Measurements from ENCODE around the gene LRBA.
"Not testable (repeated sequence)": the region's sequence is repeated elsewhere in the genome, so short reads cannot be mapped to it uniquely, and the experiment has no call there.

Gene LRBA

DNA sequence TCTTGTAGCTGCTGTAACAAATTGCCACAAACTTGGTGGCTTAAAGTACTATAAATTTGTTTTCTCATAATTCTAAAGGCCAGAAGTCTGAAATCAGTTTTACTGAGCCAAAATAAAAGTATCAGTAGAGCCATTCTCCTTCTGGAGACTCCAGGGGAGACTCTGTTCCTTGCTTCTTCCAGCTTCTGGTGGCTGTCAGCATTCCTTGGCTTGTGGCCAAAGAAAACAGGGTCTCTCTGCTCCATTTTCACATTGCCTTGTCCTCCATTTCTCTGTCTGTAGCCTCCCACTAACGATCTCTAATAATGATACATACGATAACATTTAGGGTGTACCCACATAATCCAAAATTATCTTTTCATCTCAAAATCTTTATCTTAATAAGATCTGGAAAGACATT, 232.8 kb downstream of the LRBA start:
- FAIRE-seq: no peak

DNA sequence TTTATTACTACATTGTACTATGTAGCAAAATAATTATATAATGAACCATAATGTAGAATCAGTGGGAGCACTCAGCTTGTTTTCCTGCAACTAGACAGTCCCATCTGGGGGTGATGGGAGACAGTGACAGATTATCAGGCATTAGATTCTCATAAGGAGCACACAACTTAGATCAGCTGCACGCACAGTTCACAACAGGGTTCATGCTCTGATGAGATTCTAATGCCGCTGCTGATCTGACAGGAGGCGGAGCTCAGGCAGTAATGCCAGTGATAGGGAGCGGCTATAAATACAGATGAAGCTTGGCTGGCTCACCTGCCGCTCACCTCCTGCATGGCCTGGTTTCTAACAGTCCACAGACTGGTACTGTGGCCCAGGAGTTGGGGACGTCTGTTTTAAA, 233.9 kb downstream of the LRBA start:
- no peak for FAIRE-seq

DNA sequence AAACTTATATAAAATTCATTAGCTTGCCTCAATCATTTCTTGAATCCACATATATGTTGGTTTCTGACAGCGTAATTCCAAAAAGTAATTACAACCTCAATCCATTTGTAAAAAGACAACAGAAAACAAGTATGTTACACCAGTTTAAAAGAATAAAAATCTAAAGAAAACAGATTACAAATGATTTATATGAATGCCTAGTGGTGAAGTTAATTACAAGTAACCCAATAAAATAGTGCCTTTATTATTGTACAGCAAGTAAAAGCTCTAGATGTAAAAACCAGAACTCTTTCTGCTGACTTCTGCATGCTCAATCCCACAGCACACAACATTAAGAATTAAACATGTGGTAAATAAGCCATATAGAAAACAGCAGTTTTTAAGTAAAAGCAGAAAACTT, 235.4 kb downstream of the LRBA start:
- no peak for FAIRE-seq

DNA sequence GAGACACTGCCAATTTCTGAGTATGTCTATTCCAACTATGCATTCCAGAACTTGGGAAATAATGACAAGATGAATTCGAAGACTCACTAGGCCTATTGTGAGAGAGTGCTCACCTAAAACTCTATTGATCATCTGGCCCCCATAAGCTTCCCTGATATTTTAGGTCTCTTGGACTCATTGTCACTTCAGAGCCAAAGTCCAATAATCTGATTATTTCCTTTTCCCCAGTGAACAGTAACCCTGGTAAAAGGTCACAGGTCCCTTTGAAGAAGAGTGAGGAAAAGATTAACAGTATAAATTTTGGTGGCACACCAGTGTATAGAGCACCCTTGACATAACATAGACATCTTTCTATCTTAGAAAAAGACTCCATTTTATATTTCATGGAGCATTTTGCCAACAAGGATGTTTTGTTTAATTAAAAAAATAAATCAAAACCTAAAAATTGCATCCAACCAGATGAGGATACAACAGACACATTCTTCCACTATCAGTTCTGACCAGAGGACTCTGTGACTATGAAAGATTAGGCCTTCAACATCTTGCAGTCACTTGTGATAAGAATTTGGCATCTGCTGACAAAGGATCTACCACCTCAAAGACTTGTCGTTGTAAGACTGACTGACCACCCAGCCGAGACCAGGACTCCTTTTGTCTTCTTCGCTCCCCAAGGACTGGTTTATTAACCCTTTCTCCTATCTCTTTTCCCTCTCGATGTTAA, 241.2 kb downstream of the LRBA start:
- FAIRE-seq: no peak

DNA sequence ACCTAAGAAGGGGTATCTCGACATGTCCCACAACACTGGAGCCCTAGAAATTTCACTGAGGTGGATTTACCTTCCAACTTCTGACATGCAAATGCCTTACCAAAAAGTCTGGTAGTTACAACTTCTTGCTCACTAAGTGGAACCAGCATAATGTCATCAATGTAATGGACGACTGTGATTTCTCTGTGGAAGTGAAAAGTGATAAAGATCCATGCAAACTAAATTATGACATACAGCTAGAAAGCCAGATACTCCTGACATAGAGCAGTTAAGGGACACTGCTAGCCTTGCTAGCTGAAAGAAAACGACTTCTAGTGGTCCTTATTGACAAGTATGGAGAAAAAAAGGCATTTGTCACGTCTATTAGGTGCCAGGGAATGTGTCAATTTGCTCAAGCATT, 242.1 kb downstream of the LRBA start:
- FAIRE-seq: no peak

DNA sequence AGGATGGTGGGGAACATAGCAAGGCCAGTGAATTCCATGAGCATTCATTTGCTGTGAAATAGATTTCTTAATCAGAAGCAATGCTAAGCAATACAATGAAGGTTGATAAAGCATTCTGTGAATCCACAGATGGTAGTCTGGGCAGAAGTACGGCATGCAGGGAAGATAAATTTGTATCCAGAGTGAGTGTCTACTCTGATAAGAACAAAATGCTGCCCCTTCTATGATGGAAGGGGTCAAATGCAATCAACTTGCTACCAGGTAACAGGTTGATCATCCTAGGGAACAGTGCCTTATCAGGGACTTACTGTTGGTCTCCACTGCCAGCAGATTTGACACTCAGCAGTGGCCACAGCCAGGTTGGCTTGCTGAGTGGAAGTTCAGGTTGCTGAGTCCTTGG, 243.7 kb downstream of the LRBA start:
- no peak for FAIRE-seq

DNA sequence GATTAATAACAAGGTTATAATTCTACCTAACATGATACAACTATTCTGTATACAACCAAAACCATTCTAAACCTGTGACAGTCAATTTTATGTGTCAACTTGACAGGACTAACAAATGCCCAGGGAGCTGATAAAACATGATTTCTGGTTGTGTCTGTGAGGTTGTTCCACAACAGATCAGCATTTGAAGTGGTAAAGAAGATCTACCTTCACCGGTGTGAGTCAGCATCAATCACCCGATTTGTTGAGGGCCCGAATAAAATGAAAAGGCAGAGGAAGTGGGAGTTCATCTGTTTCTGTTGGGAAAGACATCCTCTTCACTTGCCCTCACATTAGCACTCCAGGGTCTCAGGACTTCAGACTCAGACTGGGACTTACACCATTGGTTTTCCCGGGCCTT, 245.2 kb downstream of the LRBA start:
- FAIRE-seq: no peak

DNA sequence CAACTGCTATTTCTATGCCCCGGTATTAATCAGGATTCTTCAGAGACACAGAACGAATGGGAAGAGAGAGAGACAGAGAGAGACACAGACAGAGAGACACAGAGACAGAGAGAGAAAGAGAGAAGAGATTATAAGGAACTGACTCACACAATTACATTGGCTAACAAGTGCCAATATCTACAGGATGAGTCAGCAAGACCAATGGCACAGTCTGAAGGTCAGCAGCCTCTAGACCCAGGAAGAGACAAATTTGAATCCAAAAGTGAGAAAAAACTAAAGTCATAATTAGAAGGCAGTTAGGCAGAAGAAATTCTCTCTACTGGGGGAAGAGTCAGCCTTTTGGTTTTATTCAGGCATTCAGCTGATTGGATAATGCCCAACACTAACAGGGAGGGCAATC, 245.8 kb downstream of the LRBA start:
- no peak for FAIRE-seq

DNA sequence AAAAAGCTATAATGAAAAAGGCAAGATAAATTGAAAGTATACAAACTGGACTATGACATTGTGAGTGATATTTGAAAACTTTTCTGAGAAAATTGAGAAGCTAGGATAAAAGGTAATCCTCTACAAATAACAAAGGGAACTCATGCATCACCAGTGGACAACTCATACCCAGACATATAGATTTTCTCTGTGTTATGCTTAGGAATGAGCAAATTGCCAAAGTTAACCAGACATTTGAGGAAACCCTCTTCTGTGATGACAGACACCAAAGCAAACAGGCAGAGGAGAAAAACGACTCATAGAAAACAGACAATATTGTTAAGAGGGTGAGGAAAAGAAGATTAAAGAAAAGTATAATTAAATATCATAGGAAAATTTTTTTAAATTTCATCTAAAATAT, 246.6 kb downstream of the LRBA start:
- no peak for FAIRE-seq

DNA sequence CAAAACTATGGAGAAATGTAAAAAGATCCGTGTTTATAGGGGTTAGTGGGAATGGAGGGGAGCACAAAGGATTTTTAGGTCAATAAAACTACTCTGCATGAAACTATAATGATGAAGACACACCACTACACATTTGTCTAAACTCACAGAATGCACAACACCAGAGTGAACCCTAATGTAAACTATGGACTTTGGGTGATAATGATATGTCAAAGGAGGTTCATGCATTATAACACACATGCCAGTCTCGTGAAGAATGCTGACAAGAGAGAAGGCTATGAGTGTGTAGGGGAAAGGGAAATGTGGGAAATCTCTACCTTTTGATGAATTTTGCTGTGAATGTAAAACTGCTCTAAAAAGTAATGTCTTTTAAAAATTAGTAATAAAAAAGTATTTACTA, 249.9 kb downstream of the LRBA start:
- FAIRE-seq: no peak

DNA sequence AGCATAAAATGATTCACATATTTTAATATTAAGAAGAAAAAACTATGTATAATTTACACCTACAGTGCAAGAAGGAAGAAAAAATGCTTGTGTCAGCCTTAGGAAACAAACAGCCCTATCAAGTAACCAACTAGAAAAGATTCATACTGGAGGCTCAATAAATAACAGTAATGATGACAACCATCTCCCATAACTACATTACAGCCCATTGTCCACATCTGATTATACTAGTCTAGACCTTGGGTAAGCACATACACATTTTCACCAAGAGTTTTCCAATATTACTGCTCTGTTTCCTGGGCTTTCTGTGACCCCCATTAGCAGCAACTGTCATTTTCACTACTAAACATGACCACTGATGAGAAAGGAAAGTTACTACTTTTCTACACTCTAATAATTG, 263.4 kb downstream of the LRBA start:
- FAIRE-seq: no peak

DNA sequence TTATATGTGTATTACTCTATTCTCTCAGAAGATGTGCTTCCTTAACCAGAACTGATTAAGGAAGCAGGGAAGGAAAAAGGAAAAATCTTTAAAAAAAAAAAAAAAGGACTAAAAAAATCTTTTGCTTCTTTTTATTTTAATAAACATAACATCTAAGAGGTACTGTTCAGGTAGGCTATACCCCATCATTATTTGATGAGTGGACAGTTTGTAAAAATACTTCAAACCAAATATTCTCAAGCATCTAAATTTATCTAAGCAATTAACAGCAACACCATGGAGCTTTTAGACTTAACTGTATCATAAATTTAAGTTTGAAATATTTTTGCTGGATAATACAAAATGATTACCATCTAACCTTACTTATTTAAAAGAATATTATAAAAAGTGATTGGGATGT, 264.3 kb downstream of the LRBA start:
- no peak for FAIRE-seq

DNA sequence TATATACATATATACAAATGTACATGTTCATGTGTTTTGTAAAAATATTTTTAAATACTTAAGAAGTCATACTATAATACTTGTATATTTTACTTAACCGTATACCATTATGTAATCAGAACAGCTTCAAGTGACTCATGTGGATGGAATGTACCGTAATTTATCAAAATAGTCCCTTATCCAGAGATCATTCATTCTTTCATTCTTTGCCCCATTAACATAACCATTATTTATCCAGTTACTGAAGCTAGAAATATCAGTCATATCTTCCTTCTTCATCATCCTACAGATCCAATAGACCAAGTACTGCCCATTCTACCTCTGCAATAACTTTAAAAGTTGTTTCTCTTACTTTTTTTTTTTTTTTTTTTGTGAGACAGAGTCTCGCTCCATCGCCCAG, 268.9 kb downstream of the LRBA start:
- no peak for FAIRE-seq

DNA sequence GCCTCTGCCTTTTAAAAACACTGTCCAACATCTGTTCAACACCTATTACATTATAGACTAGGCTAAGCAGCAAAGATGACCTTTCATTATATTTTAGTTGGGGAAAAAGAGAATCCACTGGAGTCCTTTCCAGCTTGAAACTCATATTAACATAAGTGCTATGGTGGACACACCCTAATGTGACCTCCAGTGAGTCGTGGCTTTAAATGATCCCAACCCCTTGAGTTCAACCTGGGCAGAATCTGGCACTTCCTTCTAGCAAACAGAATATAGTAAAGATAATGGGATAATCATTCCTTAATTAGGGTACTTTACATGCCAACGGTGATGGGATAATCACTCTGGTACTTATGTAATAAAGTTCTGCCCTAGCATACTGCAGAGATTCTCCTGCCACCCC, 270.5 kb downstream of the LRBA start:
- no peak for FAIRE-seq

DNA sequence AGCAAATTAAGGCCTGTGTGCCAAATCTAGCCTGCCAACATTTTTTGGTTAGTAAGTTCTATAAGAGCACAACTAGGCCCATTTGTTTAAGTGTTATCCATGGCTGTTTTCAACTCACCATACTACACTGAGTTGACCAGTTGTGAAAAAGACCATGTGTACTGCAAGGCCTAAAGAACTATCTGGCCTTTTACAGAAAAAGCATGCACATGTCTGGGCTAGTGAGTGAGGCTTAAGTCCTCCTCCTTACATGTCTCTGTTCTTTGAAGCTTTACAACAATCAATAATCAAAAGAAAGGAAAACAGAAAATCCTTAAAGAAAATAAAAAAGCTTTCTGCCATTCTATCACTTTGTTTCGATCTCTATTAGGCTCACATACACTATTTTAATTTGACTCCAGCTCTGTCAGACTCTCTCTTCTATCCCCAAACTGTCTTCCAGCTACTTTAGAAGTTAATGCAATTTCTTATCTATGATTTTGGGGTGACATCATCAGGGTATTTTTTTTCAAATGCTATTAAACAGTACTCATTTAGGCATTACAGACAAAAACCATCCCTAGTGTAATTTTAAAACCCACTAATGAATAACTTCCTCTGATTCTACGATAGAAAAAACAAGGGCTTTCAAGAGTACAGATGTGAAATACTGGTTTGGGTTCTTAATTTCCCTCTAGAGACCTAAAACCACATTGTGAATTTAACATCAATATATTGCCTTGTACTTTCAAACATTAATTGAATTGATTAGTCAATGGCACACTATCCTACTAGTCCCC, 271.3 kb downstream of the LRBA start:
- no peak for FAIRE-seq

DNA sequence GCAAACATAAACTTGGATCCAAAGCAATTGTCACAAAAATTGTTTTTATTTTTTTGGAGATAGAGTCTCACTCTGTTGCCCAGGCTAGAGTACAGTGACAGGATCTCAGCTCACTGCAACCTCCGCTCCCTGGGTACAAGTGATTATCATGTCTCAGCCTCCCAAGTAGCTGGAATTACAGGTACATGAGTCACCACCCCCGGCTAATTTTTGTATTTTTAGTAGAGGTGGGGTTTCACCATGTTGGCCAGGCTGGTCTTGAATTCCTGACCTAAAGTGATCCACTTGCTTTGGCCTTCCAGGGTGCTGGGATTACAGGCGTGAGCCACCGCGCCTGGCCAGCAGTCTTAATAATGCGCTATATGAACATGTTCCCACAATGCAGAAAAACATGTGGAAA, 272.2 kb downstream of the LRBA start:
- FAIRE-seq: not testable (repeated sequence)

DNA sequence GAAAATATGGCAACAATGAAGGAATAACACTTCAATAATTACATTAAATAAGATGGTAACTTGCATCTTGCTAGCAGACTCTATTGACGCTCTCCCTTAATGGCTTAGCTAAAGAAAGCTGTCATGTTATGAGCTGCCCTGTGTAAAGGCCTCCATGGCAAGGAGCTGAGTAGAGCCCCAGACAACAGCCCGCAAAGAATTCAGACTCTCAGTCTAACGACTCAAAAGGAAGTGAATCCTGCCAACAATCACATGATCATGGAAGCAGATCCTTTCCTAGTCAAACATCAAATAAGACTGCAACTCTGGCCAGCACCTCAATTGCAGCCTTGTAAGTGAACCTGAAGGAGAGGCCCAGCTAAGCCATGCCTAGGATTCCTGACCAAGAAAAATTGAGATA, 275.5 kb downstream of the LRBA start:
- FAIRE-seq: no peak

DNA sequence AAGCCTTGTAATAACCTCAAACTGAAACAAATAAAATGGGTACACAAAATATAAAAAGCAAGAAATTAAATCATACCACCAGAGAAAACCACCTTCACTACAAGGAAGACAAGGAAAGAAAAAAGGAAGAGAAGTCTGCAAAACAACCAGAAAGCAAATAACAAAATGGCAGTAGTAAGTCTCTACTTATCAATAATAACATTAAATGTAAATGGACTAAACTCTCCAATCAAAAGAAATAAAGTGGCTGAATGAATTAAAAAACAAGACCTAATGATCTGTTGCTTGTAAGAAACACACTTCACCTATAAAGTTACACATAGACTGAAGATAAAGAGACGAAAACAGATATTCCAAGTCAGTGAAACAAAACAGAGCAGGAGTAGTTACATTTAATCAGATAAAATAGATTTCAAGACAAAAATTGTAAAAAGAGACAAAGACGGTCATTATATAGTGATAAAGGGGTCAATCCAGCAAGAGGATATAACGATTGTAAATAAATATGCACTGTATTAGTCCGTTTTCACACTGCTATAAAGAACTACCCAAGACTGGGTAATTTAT, 289.0 kb downstream of the LRBA start:
- FAIRE-seq: no peak

DNA sequence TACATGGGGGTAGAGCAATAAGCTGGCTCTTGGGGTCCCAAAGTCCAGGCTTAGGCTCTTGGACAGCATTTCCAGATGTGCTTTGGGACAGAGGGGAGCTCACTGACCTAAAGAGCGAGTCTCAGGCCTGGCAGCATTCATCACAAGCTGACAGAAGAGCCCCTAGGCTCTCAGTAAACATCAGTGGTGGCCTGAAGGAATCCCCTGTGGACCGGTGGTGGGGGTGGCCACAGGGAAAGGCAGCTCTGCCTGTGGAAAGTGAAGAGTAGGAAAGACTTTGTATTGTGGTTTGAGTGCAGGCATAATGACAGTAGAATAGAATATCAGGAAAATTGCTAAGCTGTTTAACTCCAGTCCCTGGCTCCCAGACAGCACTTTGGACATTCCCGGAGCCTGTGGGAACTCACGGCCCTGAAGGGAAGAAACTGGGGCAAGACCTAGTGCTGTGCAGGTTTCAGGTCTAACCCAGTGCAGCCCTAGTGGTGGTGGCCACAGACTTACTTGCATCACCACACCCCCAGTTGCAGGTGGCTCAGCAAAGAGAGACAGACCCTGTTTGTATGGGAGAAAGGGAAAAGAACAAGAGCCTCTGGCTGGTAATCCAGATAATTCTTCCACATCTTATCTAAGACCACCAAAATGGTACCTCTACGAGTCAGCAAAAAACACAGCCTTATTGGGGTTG, 291.2 kb downstream of the LRBA start:
- no peak for FAIRE-seq

DNA sequence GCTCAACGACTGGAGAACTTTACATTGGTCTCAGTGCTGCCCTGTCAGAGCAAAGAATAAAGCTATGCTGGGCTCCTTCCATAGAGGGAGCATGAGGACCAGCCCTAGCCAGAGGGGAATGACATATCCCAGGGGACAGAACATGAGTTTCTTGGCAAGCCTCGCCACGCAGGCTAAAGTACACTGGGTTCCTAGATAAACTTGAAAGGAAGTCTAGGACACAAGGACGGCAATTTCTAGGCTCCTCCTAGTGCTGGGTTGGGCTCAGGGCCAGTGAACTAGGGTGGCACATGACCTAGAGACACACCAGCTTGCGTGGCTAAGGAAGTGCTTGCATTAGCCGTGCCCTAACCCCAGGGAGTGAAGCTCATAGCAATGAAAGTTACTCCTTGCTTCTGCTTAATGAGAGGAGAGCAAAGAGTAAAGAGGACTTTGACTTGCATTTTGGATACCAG, 292.1 kb downstream of the LRBA start:
- no peak for FAIRE-seq

DNA sequence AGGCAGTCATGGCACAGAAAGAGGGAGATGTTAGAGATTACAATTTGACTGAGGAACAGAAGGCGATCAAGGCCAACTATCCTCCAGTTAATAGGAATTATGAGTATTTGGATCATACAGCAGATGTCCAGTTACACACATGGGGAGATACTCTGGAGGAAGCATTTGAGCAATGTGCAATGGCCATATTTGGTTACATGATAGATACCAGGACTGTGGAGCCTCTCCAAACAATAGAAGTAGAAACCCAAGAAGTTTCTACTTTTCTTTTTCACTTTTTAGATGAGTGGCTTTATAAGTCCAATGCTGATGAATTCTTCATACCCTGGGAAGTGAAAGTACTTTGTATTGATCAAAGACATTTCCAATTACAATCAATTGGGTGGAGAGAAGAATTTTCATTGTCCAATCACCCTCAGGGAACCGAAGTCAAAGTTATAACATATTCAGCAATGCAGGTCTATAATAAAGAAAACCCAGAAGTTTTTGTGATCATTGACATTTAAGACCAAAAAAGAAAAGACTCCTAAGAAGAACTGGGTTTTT, 294.0 kb downstream of the LRBA start:
- no peak for FAIRE-seq

DNA sequence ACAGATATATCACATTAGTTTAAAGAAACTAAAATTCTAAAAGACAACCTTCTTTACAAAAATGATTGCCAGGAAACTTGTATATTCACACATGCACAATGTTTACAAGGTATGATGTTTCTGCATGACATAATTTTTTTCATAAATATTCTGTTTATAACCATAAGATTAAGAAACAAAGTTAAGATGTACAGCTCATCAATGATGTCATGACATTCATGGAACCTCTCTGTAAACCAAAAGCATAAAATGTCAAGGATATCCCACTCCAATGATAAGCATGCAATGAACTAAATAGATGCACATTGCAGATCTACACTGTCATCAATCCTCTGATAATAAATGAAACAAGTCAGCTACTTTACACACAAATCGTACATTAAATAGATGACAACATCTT, 297.1 kb downstream of the LRBA start:
- FAIRE-seq: no peak

All from TTC549 (cell line).